OCI-LY7 (cell line): ENCODE measurements around the gene SLC13A5.

Source experiments
- CTCF ChIP-seq: fragments of 200-600 bp; sonication (generic); conservative IDR thresholded peaks from 2 replicates; pipeline ENCODE4 v1.5.1; 2014; ENCODE audit warnings: mild to moderate bottlenecking, antibody characterized with exemption, low read length, moderate library complexity, mixed read lengths
- EZH2phosphoT487 ChIP-seq: fragments of 200-600 bp; sonication (generic); IDR thresholded peaks from 2 replicates; pipeline ENCODE4 v1.6.1; 2018; ENCODE audit warnings: low read depth, borderline replicate concordance, mild to moderate bottlenecking, mixed run types, antibody characterized with exemption, low read length, moderate library complexity, mixed read lengths

DNA sequence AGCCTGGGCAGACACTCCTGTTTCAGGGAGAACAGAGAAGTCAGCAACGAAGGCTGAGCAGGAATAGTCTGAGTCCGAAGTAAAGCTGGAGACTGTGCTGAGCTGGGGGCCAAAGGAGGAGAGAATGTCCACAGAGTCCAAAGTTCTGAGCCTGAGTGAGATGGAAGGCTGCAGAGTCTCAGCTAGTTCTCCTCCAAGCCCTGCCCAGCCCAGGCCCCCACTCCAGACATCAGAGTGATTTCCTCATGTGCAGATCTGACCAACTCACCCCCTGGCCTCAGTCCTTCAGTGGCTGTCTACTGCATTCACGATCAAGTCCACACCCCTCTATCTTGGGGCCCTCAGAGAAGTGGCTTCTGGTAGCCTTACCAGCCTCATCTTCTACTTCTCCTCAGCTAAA is 21.6 kb downstream of the SLC13A5 start:
- TF ChIP-seq CTCF (no peak), EZH2phosphoT487 (no peak)
